HG03575 (cell line): ENCODE measurements around the gene RTP5.
"Not testable (repeated sequence)": the region's sequence is repeated elsewhere in the genome, so short reads cannot be mapped to it uniquely, and the experiment has no call there.

Source experiments
- ATAC-seq: cut with Tn5 transposase; IDR thresholded peaks from one replicate; pipeline ENCODE4 v1.9.1; 2021; ENCODE audit not compliant: unreplicated experiment, insufficient number of reproducible peaks, low FRiP score; ENCODE audit errors: extremely low read depth

RTP5 gene

GRCh38 chr2:241869087-241869961, at the start of gene RTP5:
Gene RTP5, plus strand, starts transcription at chr2:241869729. Its CDS starts 28 bp downstream, at chr2:241869757.
- ATAC-seq = no peak

GRCh38 chr2:241819947-241820624, 49.4 kb upstream of the RTP5 start:
- ATAC-seq = not testable (repeated sequence)

- no peak for ATAC-seq
Measured at GRCh38 chr2:241820625-241821384, 48.7 kb upstream of the RTP5 start.

- ATAC-seq = no peak
Measured at GRCh38 chr2:241821460-241822263, 47.9 kb upstream of the RTP5 start.

GRCh38 chr2:241822264-241822623, 47.3 kb upstream of the RTP5 start:
- ATAC-seq = no peak

- ATAC-seq = not testable (repeated sequence)
Measured at GRCh38 chr2:241823531-241824437, 45.7 kb upstream of the RTP5 start.

GRCh38 chr2:241827394-241827793, 42.1 kb upstream of the RTP5 start:
- ATAC-seq = no peak

- ATAC-seq = no peak
Measured at GRCh38 chr2:241833101-241833663, 36.3 kb upstream of the RTP5 start.

- not testable (repeated sequence) for ATAC-seq
Measured at GRCh38 chr2:241833756-241834526, 35.6 kb upstream of the RTP5 start.

- ATAC-seq = no peak
Measured at GRCh38 chr2:241834527-241835210, 34.9 kb upstream of the RTP5 start.

GRCh38 chr2:241835611-241836010, 33.9 kb upstream of the RTP5 start:
- ATAC-seq = no peak

- ATAC-seq = no peak
Measured at GRCh38 chr2:241836292-241836691, 33.2 kb upstream of the RTP5 start.

- no peak for ATAC-seq
Measured at GRCh38 chr2:241837197-241837965, 32.1 kb upstream of the RTP5 start.

GRCh38 chr2:241841181-241842066, 28.1 kb upstream of the RTP5 start:
- no peak for ATAC-seq

- ATAC-seq = no peak
Measured at GRCh38 chr2:241842067-241842415, 27.5 kb upstream of the RTP5 start.
